ENCODE data around the gene MICALL2. TPM values are rescaled to one million over a fixed set of nuclear protein-coding genes. Genes with fewer than 3 reads are reported as not detected.
A peak's percentile ranks its signal among the peaks of the same experiment; 100 is the strongest.

The MICALL2 gene
- 4.0 and 7.7 TPM in 2 replicates for total RNA-seq (2014; rRNA removed; shearing (Covaris generic))

DNA sequence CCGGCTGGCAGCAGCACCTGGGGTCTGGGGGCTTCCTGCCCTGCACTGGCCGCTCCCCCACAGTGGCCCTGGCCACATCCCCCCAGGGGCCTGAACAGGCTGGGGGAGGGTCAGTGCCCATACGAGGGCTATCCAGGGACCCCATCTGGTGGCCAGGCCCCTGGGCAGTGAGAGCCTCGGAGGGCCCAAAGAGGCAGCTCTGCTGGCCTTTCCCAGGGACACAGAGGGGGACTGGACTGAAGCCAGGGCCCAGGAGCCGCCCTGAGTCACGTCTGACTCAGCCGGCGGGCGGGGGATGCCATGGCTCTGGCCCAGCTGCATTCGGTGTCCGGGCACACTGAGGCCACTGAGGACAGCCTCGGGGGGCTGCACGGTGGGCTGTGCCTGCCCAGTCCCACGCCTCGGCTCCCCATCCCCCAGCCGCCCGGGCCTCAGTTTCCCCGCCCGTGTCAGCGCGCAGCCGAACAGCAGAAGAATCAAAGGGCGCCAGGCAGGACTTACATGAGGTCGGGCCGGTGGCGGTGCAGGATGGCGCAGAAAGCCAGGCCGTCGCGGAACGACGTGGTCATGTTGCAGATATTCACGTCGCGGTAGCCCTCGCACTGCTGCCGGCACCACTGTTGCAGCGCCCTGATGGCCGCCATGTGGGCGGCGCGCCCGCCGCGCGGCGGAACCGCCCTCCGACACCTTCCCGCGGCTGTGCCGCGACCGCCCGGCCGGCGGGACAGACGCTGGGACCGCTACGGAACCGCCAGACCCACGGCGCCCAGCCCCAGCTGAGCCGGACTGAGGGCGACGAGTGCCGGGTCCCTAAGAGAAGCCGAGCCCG lies at the start of gene MICALL2:
MICALL2 (minus strand) TSS at position 788 of the 829 bp plus-strand sequence; CDS start at position 644, 144 bp downstream.
- H3K27ac ChIP-seq, result peak within 1 kb of the TSS; percentile 51
- DNase-seq (ENCODE audit: low read depth in 1 of 2, low spot score in 2 of 2), result peak; percentile 90 to 92
- H3K27me3 ChIP-seq (replicated peaks), result no peaks in the 10 kb centered on the region
- peaks cover 7% of the 10 kb centered on the region; the same call in 1 of the 2 replicates for H3K36me3 ChIP-seq
- peak within 1 kb of the TSS; percentile 69 for H3K4me3 ChIP-seq
- H3K9me3 ChIP-seq (replicated peaks), result no peaks in the 10 kb centered on the region
- peaks cover 24% of the 10 kb centered on the region for H3K4me1 ChIP-seq (replicated peaks)

DNA sequence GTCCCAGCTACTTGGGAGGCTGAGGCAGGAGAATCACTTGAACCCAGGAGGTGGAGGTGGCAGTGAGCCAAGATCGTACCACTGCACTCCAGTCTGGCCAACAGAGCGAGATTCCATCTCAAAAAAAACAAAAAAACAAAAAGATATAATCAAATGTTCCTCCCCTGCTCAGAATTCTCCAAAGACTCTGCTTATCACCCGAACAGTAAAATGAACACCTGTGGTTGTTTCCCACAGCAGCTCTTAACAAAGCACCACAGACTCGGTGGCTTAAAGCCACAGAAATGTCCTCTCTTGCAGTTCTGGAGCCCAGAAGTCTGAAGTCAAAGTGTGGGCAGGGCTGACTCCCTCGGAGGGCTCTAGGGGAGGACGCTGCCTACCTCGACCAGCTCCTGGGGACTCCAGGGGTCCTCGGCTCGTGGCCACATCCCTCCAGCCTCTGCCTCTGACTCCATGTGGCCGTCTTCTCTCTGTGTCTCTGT lies 49.0 kb upstream of the MICALL2 start:
- Histone ChIP-seq H3K36me3 (peaks cover 11% of the 10 kb centered on the region), H3K4me3 (no peak overlapping the region), H3K27me3 (replicated peaks) (no peaks in the 10 kb centered on the region), H3K9me3 (replicated peaks) (0 out of 2 replicates have a peak, but pooled peaks cover under 1% of the 10 kb centered on the region), H3K27ac (no peak overlapping the region), H3K4me1 (replicated peaks) (peaks cover 17% of the 10 kb centered on the region)
- DNase-seq (ENCODE audit: low read depth in 1 of 2, low spot score in 2 of 2), result no peak

DNA sequence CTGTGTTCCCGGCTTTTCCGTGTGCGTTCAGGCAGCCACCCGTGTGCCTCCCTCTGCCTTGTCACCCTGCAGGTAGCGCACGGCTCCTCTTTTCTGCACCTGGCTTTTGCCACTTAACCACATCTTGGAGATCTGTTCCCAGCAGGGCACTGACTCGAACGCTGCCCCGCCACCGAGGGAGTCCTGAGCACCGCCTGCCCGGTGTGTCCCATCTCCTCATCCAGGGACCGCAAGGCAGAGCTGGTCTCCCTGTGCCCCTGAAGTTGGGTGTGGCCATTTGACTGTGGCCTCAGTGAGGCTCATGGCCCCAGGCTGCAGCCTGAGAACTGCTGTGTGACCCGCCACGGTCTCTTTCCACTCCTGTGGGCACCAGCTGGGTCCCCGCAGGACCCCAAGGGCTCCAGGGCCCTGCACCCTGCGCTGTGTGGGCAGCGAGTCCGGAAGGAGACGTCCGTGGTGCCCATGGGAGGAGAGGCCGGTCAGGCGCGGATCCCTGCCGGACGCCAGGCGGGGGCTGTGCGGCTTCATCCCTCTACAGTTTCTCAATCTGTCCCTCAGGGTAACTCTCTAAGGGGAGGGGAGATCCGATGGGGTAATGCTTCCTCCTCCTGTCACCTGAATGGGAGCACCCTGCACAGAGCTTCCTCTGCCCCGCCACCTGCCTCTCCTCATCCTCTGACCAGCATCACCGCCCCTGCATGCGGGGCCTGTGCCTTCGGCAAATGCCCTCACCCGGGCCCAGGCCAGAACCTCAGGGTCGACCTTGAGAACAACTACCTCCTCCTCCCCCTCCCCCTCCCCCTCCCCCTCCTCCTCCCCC lies 46.7 kb upstream of the MICALL2 start:
- Histone ChIP-seq H3K9me3 (replicated peaks) (0 out of 2 replicates have a peak, but pooled peaks cover 2% of the 10 kb centered on the region), H3K27me3 (replicated peaks) (no peaks in the 10 kb centered on the region), H3K36me3 (peaks cover 33% of the 10 kb centered on the region), H3K4me1 (replicated peaks) (peaks cover 10% of the 10 kb centered on the region), H3K4me3 (no peak overlapping the region), H3K27ac (no peak overlapping the region)
- DNase-seq (ENCODE audit: low read depth in 1 of 2, low spot score in 2 of 2), result no peak

DNA sequence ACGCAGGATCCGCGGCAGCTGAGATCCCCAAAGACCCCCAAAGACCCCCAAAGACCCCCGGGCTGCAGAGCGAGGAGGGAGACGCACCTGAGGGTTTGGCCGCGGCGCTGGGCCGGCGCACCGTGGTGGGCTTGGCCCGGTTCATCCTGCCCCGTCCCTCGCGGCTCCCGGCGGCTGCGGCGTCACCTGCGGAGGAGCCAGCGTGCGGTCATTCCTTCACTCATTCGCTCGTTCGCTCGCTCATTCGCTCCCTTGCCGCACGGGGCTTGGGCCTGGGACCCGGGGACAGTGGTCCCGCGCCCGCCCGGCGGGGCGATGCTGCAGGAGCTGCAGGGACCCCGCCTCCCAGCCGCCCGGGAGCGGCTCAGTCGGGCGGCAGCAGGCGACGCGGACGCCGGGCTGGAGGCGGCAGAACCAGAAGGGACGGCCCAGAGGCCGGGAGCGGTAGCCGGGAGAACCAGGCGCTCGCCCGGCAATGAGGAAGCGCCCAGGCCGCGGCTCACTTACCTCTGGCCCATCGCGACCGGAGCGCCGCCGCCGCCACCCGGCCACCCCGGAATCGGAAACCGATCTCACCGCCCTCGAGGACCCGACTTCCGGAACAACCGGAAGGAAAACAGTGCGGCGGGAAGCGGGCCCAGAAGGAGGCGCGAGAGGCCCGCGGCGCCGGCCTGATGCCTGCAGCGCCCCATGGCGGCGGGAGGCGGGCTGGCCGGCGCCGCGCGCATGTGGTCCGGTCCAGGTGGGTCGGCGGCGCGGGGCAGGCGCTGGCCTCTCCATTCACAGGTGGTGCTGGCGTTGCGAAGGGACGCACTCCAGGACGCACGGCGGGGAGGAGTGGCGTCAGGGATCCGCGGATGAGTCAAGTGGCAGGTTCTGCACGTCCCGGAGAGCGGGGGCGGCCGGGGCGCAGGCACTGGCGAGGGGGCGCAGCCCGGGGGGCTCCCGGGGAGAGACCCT lies 44.8 kb upstream of the MICALL2 start, which contains the start of gene INTS1:
INTS1 (minus strand) TSS at position 574 of the 960 bp plus-strand sequence; CDS start at position 145, 429 bp downstream.
- peak; percentile 87 to 91 for DNase-seq (ENCODE audit: low read depth in 1 of 2, low spot score in 2 of 2)
- peaks cover 49% of the 10 kb centered on the region for H3K36me3 ChIP-seq
- peaks cover 10% of the 10 kb centered on the region for H3K4me1 ChIP-seq (replicated peaks)
- peak within 1 kb of the TSS; percentile 97 for H3K4me3 ChIP-seq
- H3K27ac ChIP-seq, result peak within 1 kb of the TSS; percentile 50
- H3K9me3 ChIP-seq (replicated peaks), result 0 out of 2 replicates have a peak, but pooled peaks cover 2% of the 10 kb centered on the region
- no peaks in the 10 kb centered on the region for H3K27me3 ChIP-seq (replicated peaks)

DNA sequence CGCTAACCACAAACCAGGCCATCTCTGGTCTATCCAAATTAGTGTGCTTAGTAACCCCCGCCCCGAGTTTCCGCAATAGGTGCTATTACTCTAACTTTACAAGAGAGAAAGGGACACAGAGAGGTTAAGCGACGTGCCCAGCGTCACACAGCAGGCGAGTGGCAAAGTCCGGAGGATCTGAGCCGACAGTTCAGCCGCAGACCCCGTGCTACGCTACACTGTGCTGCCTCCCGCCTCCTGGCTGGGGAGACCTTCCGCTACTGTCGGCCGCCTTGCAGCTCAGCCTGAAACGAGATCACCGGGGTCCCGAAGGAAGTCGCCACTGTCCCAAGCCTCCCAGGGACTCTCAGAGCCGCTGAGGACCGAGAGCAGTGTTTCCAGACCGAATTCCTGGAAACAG lies 44.1 kb upstream of the MICALL2 start:
- DNase-seq (ENCODE audit: low read depth in 1 of 2, low spot score in 2 of 2), result no peak
- Histone ChIP-seq H3K4me1 (replicated peaks) (peaks cover 10% of the 10 kb centered on the region), H3K27ac (no peak overlapping the region), H3K4me3 (peak overlapping the region; percentile 97), H3K9me3 (replicated peaks) (0 out of 2 replicates have a peak, but pooled peaks cover 2% of the 10 kb centered on the region), H3K36me3 (peaks cover 49% of the 10 kb centered on the region), H3K27me3 (replicated peaks) (no peaks in the 10 kb centered on the region)

DNA sequence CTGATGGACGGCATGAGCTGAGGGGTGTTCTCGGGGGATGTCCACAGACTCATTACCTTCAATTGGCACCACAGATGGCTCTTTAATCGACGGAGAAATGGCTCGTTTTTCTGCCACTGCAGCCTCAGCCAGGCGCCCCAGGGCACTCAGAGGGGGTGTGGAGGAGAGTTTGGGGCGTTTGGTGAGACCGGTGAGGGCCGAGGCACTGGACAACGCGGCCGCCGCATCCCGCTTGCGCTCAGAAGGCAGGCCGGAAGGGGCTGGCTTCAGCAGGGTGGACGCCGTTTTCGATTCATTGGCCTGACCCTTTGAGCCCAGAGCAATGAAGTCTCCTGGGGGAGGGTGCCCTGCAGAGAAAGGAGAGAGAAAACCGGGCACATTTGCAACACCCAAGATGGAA lies 43.6 kb upstream of the MICALL2 start:
- Histone ChIP-seq H3K36me3 (peaks cover 53% of the 10 kb centered on the region), H3K4me1 (replicated peaks) (peaks cover 10% of the 10 kb centered on the region), H3K4me3 (peak overlapping the region; percentile 97), H3K27me3 (replicated peaks) (no peaks in the 10 kb centered on the region), H3K9me3 (replicated peaks) (0 out of 2 replicates have a peak, but pooled peaks cover 2% of the 10 kb centered on the region), H3K27ac (no peak overlapping the region)
- DNase-seq (ENCODE audit: low read depth in 1 of 2, low spot score in 2 of 2), result no peak

DNA sequence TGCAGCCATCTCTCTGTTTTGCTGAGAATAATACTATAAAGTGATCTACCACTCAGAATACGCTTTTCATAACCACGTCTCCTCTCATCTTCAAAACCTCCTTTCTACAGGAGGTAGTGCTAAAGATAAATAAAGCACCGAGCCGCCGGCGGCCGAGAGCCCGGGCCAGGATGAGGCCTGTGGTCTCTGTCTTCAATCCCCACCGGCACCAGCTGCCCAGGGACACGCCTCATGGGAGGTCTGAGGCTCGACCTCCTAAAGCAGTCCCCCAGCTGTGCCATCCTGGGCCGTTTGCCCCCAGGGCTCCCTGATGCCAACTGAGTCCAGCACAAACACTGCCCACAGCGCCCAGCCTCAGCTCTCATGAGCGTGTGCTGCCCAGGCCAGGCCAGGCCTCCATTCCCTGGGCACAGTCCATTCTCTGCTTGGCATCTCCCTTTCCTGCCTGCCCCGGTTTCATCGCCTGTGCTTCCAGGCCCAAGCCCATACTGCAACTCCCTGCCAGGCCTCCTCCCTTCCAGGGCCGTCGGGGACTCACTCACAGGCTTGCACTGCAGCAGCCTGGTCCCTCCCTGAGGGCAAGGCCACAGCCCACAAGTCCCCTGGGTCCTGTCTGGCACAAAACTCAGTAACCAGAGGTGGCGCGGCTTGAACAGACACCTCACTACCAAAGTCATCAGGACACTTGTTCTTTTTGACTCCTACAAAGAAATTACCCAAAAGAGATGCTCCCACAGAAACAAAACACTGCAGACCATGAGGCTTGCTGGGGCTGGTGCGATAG lies 42.4 kb upstream of the MICALL2 start:
- Histone ChIP-seq H3K27ac (no peak overlapping the region), H3K4me3 (no peak overlapping the region), H3K27me3 (replicated peaks) (no peaks in the 10 kb centered on the region), H3K9me3 (replicated peaks) (0 out of 2 replicates have a peak, but pooled peaks cover 2% of the 10 kb centered on the region), H3K36me3 (peaks cover 65% of the 10 kb centered on the region), H3K4me1 (replicated peaks) (peaks cover 10% of the 10 kb centered on the region)
- DNase-seq (ENCODE audit: low read depth in 1 of 2, low spot score in 2 of 2), result no peak

DNA sequence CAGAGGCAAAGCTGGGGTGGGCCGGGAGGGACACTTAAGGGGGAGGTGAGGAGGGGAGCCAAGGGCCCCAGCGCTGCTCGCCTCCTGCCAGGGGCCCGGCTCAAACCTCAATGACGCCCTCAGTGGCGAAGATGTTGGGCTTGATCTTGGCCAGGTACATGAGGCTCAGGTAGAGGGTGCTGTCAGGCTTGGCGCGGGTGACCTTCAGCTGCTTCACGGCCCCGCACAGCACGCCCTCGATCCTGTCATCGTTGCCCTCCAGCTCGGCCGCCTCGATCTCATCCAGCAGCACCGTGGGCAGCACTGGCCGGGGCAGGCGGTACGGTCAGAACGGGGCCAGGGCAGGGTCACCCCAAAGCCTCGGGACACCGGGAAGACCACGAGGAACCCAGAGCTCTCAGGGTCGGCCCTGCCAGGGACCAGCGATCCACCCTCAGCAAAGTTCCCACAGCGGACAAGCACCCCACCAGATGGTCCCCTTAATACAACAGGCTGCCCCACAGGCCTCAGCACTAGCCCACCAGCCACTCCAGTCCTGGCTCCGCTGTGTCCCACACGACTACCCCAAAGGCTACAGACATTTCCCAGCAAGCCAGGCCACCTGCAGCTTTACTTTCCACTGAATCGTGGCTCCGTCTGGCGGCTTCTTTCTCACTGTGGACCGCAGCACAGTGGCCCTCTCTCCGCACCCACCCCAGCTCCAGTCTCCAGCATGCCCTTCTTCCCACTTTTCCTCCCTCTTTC lies 41.0 kb upstream of the MICALL2 start:
- DNase-seq (ENCODE audit: low read depth in 1 of 2, low spot score in 2 of 2), result no peak
- H3K36me3 ChIP-seq, result peaks cover 74% of the 10 kb centered on the region
- no peaks in the 10 kb centered on the region for H3K27me3 ChIP-seq (replicated peaks)
- no peak overlapping the region for H3K4me3 ChIP-seq
- H3K27ac ChIP-seq, result no peak overlapping the region
- H3K9me3 ChIP-seq (replicated peaks), result 0 out of 2 replicates have a peak, but pooled peaks cover 2% of the 10 kb centered on the region
- peaks cover 10% of the 10 kb centered on the region for H3K4me1 ChIP-seq (replicated peaks)

DNA sequence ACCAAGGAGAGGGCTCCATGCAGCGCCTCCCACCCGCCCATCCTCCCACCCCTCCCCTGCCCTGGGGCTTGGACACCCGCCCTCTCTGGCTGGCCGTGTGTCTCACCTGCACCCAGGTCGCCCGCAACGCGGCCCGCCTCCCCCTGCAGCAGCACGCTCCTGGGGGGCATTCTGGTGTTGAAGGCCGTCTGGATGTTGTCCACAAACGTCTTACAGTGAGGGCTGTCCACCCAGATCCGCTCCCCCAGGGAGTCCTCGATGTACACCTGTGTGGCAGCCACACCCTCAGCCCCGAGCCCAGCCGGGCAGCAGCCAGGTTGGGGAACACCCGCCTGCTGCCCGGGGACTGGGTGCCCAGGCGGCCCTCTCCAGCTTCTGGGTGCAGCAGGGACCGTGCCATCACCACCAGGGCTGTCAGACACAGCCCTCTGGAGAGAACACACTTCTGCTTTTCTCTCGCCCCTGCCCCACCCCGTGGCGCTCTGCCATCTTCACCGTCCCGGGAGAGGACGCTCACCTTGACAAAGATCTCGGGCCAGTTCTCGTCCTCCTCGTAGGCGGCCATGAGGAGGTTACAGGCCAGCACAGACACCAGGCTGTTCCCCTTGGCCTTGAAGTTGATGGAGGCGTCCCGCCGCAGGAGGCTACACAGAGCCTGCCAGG lies 40.2 kb upstream of the MICALL2 start:
- H3K4me3 ChIP-seq, result no peak overlapping the region
- no peak for DNase-seq (ENCODE audit: low read depth in 1 of 2, low spot score in 2 of 2)
- 0 out of 2 replicates have a peak, but pooled peaks cover 2% of the 10 kb centered on the region for H3K9me3 ChIP-seq (replicated peaks)
- H3K27me3 ChIP-seq (replicated peaks), result no peaks in the 10 kb centered on the region
- peaks cover 10% of the 10 kb centered on the region for H3K4me1 ChIP-seq (replicated peaks)
- no peak overlapping the region for H3K27ac ChIP-seq
- peaks cover 78% of the 10 kb centered on the region for H3K36me3 ChIP-seq

DNA sequence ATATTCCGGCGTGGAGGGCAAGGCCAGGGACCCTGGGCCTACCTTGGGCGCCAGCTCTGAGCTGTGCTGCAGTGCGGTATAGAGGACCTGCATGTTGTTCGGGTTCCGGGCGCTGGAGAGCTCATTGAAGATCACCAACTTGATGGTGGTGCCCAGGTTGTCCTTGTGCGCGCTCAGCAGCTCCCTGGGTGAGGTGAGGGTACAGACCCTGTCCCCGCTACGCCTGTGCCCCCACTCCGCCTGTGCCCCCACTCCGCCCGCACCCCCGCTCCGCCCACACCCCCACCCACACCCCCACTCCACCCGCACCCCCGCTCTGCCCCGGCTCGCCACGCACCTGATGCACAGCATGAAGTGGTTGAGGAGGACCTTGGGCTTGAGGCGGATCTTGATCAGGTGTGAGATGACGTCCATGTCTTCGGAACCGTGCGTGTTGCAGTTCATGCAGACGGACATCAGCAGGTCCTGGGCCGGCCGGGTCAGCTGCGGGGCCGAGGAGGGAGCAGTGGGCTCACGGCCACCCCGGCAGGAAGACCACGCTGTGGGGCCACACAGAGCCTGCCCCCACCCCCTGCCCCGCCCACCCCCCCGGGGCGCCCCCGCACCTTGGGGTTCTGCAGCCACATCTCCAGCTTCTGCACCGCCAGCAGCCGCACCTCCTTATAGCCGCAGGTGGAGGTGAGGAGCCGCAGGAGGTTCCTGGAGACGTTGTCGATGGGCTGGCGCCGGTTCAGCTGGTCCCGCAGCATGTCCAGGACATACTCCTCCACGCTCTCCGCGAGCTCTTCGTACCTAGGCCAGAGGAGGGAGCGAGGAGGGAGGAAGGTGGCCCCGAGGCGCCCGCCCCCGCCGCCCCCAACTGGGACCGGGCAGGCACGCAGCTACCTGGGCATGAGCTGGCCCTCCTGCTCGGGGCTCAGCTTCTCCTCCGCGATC lies 39.4 kb upstream of the MICALL2 start:
- Histone ChIP-seq H3K4me3 (no peak overlapping the region), H3K27ac (no peak overlapping the region), H3K27me3 (replicated peaks) (no peaks in the 10 kb centered on the region), H3K36me3 (peaks cover 77% of the 10 kb centered on the region), H3K9me3 (replicated peaks) (0 out of 2 replicates have a peak, but pooled peaks cover 2% of the 10 kb centered on the region), H3K4me1 (replicated peaks) (peaks cover 7% of the 10 kb centered on the region)
- no peak for DNase-seq (ENCODE audit: low read depth in 1 of 2, low spot score in 2 of 2)
